Thoracic aorta (tissue), 2 donors: ENCODE measurements around the gene NEK8. TPM values are rescaled to one million over a fixed set of nuclear protein-coding genes. Genes with fewer than 3 reads are reported as not detected.

Experiments
- ATAC-seq: fragments of 150-250 bp; one replicate; pipeline ENCODE4 v1.8.0; 2017; ENCODE audit warnings: low read depth; ENCODE audit not compliant: insufficient number of reproducible peaks, low FRiP score
- DNase-seq: peaks from one replicate; pipeline ENCODE4 v3.0.0-alpha.2; 2020; ENCODE audit warnings: low spot score
- H3K27ac ChIP-seq, 2 donors: fragments of 200-600 bp; sonication (generic); 1 replicate in 1 of 2; 2 replicates in 1 of 2; pipeline ENCODE4 v1.5.1; 2016; ENCODE audit warnings: mild to moderate bottlenecking in 2 of 2, moderate library complexity in 2 of 2
- H3K27me3 ChIP-seq: fragments of 200-600 bp; sonication (generic); replicated peaks from 2 replicates; pipeline ENCODE4 v1.6.0; 2016; ENCODE audit warnings: mild to moderate bottlenecking; ENCODE audit not compliant: insufficient read depth
- H3K36me3 ChIP-seq: fragments of 200-600 bp; sonication (generic); one replicate; pipeline ENCODE4 v1.5.1; 2016
- H3K4me1 ChIP-seq, 2 donors: fragments of 200-600 bp; sonication (generic); 1 replicate in 1 of 2; 2 replicates in 1 of 2; pipeline versions ENCODE4 v1.5.1 to v1.6.0; 2016; ENCODE audit warnings: low read depth in 2 of 2, mild to moderate bottlenecking in 1 of 2; ENCODE audit not compliant: control insufficient read depth in 1 of 2
- H3K4me3 ChIP-seq: fragments of 200-600 bp; sonication (generic); 2 replicates; pipeline ENCODE4 v1.5.1; 2016; ENCODE audit warnings: mild to moderate bottlenecking
- H3K9me3 ChIP-seq: fragments of 200-600 bp; sonication (generic); 2 replicates; pipeline ENCODE4 v1.5.1; 2016
- CTCF ChIP-seq: fragments of 200-600 bp; sonication (generic); IDR thresholded peaks from one replicate; pipeline ENCODE4 v1.5.1; 2019; ENCODE audit warnings: antibody characterized with exemption
- total RNA-seq, 2 donors: library from RNA; depleted of rRNA; stranded (reverse); fragments of >200 nt; gene quantifications; one replicate each; pipeline versions ENCODE4 v1.1.0 to v1.2.3, GENCODE V29; 2016

The NEK8 gene
- total RNA-seq, 2 donors from 2014 or later: 1.5 to 2.2 TPM

- H3K27ac ChIP-seq: no peak overlapping the region
- ATAC-seq: no peak
Observed at GRCh38 chr17:28760601-28761562, 32.3 kb downstream of the NEK8 start.

GRCh38 chr17:28763137-28763799 is 34.7 kb downstream of the NEK8 start:
- H3K27me3 ChIP-seq: no peaks in the 10 kb centered on the region
- H3K4me3 ChIP-seq: no peak overlapping the region
- TF ChIP-seq CTCF: no peak
- H3K27ac ChIP-seq: no peak overlapping the region
- no peak for DNase-seq
- ATAC-seq: no peak
- no peaks in the 10 kb centered on the region for H3K4me1 ChIP-seq
- peaks cover 15% of the 10 kb centered on the region for H3K36me3 ChIP-seq
- no peaks in the 10 kb centered on the region for H3K9me3 ChIP-seq

More at GRCh38 chr17:28760601-28761562, 32.3 kb downstream of the NEK8 start:
- DNase-seq: no peak
- no peak for TF ChIP-seq CTCF
- Histone ChIP-seq H3K4me3 (no peak overlapping the region), H3K27me3 (no peaks in the 10 kb centered on the region), H3K9me3 (no peaks in the 10 kb centered on the region), H3K4me1 (no peaks in the 10 kb centered on the region), H3K36me3 (peaks cover 27% of the 10 kb centered on the region)

- Histone ChIP-seq H3K4me3 (no peak overlapping the region), H3K36me3 (peaks cover 10% of the 10 kb centered on the region), H3K27ac (no peak overlapping the region), H3K27me3 (no peaks in the 10 kb centered on the region), H3K9me3 (no peaks in the 10 kb centered on the region), H3K4me1 (no peaks in the 10 kb centered on the region)
- peak; percentile 87 for TF ChIP-seq CTCF
- DNase-seq: peak; percentile 78
- ATAC-seq: peak; percentile 40
Observed at GRCh38 chr17:28763804-28764266, 35.2 kb downstream of the NEK8 start.

GRCh38 chr17:28765038-28765437 is 36.5 kb downstream of the NEK8 start:
- no peaks in the 10 kb centered on the region for H3K36me3 ChIP-seq
- no peak overlapping the region for H3K27ac ChIP-seq
- H3K27me3 ChIP-seq: no peaks in the 10 kb centered on the region
- no peaks in the 10 kb centered on the region for H3K9me3 ChIP-seq
- TF ChIP-seq CTCF: no peak
- ATAC-seq: no peak
- no peak for DNase-seq
- H3K4me3 ChIP-seq: no peak overlapping the region
- no peaks in the 10 kb centered on the region for H3K4me1 ChIP-seq

GRCh38 chr17:28773736-28774135 is 45.1 kb downstream of the NEK8 start:
- no peak overlapping the region for H3K4me3 ChIP-seq
- no peaks in the 10 kb centered on the region for H3K9me3 ChIP-seq
- H3K27ac ChIP-seq: no peak overlapping the region
- H3K27me3 ChIP-seq: no peaks in the 10 kb centered on the region
- peaks cover 3 to 4% of the 10 kb centered on the region in 2 donors for H3K4me1 ChIP-seq
- ATAC-seq (no peak), DNase-seq (no peak)
- TF ChIP-seq CTCF: no peak
- H3K36me3 ChIP-seq: peaks cover 2% of the 10 kb centered on the region
